ENCODE results near the gene NFIA.
A peak's percentile ranks its signal among the peaks of the same experiment; 100 is the strongest.
"Not testable (repeated sequence)": the region's sequence is repeated elsewhere in the genome, so short reads cannot be mapped to it uniquely, and the experiment has no call there.

Gene NFIA

GRCh38 chr1:61447968-61448430 lies 365.6 kb downstream of the NFIA start:
- no peak for DNase-seq

DNA sequence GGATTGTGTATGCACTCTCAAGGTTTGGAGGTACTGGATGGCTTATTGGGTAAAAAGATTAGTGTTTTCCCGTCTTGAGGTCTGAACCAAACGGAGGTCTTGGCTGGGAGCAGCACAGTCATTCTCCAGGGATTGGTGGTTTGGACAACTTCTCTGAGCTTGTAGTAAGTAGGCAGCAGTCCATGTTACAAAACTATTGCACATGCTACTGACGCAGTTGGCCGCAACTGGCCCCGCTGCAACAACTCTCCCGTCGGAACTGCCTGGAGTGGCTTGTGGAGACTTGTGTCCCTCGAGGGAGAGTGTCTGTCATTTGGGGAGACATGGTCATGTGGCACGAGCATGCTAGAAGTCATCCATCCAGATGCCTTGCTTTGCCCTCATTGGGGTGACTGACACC lies 366.6 kb downstream of the NFIA start:
- DNase-seq = no peak

DNA sequence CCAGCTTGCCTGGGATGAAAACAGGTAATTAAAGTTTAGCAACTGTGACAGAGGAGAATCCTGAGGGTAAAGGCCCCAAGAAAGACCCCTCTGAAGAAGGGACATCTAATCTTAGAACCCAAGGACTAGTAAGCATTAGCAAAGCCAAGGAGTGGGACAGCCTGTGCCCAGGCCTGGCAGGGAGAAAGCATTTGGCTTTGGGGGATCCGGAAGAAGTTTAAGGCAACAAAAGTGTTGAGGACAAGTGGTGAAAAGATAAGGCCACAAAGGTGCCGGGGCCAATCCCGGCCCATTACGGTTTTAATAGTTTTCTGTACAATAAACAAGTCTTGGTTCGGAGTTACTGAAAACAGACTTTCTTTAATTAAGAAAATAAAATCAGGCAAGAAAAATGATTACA lies 367.0 kb downstream of the NFIA start:
- no peak for DNase-seq

DNA sequence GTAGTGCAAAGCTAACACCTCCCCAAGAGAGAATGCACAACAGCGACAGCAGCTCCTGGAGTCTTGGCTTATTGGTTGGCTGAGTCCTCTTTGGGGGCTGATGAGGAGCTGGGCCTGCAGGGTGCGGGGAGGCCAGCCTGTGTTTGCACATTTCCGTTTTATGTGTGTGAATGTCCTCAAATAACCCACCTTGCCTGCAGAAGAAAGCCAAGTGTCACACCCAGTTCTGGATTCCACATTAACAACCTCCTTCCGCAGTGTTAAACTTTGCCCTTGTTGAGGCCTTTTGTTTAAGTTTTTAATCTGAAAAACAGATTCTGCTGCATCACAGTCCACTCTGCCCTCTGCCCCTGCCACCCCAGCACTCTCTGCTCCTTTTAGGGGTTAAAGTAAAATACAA lies 368.1 kb downstream of the NFIA start:
- DNase-seq = no peak

DNA sequence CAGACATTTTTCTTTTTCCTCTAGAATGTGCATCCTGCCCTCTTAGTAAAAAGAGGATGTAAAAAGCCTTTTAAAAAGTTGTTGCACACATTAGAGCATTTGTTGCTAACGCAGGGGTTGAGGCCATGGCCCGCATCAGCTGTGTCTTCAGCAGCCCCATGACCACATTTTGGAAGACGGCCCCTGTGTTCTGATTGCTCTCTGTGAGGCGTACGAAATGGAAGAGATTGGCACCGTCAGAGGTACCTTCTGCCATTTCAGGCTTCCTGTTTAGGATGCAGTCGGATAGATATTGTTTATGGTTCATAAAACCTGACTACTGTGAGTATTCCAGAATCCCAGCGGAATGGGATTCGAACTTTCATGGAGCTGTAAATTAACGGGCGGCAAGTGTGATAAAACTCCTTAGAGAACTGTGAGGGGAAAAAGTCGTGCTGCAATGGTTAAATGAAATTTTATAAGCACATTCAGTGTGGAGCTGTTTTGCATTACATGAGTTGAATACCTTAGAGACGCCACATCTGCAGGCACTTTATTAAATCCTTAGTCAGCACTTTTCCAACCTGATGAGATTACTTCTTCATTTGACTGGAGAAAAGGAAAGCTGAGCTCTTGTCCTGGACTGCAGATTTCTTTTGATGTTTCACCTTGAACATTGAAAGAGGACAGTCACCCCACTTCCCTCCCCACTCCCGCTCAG lies 368.7 kb downstream of the NFIA start:
- DNase-seq = no peak

GRCh38 chr1:61451572-61451968 lies 369.2 kb downstream of the NFIA start:
- DNase-seq = no peak

DNA sequence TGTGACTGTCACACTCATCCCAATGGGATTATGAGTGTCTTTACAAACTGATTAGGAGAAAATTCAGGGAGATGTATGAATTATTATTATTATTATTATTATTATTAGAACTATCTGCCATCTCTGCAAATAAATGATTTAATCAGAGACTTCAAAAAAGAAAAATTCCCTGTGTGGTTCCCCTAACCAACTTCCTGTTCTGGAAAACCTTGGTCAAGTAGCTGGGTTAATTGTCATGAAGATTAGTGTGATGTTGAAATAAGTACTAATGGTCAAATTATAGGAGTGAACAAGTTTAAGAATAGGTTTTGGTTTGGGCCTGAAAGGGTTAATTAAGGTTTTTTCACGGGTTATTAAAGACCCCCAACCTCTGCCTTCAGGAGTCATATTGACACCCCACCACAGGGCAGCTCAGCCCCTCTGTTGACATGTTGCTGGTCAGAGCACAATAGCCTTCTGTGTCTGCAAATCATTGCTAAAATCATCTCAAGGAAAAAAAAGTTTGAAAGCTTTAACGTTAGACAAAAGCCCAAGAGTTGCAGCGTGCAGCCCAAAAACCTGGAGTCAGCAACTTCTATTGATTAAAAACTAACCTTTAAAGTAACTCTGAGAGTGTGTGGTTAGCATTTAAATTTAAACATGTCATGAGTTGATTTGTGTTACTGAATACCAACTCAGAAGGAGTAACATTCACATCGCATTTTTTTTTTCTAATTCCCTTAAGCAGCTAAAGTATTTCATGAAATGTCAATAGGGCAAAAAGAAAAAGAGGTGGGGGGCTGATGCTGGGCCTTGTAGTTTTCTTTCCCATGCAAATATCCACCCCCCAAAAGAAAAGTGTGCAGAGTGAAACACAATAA lies 370.0 kb downstream of the NFIA start:
- no peak for DNase-seq

GRCh38 chr1:61453111-61453961 lies 371.0 kb downstream of the NFIA start:
- DNase-seq = peak; percentile 70

- DNase-seq = no peak
Measured at GRCh38 chr1:61455400-61455799, 373.0 kb downstream of the NFIA start.

DNA sequence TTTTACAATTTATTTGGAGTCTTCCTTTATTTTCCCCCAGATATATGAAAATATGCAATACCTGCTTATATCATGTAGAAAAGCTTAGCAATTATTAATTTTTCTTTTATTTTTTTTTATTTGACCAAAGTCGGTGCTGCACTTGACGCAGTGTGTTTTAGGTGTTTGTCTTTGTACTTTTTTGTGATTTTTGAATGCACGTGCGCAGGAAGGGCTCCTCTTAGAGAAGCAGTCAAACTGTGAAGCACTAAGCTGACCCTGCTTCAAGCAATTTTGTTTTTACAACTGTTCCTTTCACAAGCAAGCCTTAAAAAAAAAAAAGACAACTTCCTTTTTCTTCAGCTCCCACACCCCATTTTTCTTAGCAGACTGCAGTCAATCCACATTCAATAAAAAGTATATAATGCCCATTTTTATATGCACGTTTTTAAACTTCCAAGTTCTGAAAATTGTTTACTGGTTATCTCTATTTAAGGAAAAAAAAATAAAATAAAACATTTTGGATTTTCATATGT lies 375.2 kb downstream of the NFIA start:
- DNase-seq = no peak

GRCh38 chr1:61459345-61459744 lies 377.0 kb downstream of the NFIA start:
- no peak for DNase-seq

GRCh38 chr1:61460191-61460590 lies 377.8 kb downstream of the NFIA start:
- DNase-seq = no peak

GRCh38 chr1:61461406-61462384 lies 379.3 kb downstream of the NFIA start:
- no peak for DNase-seq

DNA sequence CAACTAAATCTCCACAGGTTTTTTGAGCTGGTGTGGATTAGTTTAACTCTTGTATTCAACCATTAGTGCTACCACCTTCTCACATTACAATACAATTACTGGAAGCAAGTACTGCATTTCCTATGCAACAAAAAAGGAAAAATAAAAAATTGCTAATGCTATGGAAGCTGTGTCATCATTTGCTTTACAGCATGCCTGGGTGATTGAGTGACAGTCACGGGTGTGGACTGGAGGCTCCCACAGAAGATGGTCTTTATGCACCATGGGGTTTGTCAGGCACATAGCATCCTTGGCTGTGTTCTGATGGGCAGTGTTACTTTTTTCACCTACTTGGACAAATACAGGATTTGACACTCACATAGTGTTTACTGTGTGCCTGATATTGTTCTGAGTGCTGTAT lies 380.3 kb downstream of the NFIA start:
- no peak for DNase-seq

- DNase-seq = no peak
Measured at GRCh38 chr1:61463220-61463619, 380.9 kb downstream of the NFIA start.

DNA sequence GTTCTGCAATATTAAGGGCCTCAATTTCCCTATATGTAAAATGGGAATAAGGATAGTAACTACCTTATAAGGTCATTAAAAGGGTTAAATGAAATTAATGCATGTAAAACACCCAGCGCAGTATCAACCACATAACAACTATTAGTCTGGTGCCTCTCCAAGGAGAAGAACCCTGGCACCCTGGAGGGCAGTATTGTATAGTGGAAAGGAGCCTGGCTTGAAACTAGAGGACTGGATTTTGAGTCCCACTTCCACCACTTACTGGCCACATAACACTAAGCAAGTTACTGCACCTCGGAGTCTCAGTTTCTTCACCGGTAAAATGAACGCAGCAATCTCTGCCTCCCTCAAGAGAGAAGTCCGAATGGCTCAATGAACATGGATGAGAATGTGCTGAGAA lies 385.5 kb downstream of the NFIA start:
- not testable (repeated sequence) for DNase-seq

DNA sequence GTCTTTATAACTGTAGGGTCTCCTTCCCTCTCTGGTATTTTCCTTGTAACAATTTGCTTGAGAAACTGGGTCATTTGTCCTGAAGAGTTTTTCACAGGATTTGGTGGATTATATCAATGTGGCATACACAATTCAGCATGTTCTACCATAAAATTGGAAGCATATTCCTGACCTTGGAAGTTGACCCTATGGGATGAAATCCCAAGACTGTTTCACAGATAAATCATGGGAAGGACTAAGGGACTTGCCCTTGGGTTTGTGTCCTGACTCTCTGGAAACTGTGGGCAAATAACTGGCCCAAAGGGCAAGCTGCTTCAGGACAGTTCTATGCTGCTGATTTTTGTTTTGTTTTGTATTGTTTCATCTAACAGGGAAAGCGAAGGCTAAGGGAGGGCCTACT lies 387.0 kb downstream of the NFIA start:
- DNase-seq = no peak

- DNase-seq = no peak
Measured at GRCh38 chr1:61472876-61473275, 390.5 kb downstream of the NFIA start.

DNA sequence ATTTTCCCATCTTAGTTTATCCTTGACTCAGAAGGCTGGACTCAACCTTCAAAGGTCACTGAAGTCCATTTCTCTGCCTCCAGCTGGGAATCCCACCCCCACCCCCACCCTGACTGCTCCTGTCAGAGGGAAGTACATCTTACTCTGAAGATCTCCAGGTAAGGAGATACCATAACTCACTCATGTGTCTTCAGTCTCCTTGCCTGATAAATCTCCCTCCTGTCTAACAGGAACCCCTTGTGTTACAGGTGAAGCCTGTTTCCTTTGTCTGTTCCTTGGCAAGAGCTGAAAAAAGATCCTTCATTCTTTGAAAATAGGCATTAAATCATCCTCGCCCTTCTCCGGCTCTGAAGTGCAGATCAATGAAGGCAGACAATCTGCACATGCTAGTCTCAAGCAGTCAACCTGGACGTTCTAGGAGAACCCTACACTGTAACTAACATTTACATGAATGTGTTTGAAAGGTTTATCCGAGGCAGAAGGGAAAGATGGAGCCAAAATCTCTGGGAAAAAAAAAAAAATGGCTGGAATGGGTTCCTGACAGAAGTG lies 392.0 kb downstream of the NFIA start:
- DNase-seq = no peak

DNA sequence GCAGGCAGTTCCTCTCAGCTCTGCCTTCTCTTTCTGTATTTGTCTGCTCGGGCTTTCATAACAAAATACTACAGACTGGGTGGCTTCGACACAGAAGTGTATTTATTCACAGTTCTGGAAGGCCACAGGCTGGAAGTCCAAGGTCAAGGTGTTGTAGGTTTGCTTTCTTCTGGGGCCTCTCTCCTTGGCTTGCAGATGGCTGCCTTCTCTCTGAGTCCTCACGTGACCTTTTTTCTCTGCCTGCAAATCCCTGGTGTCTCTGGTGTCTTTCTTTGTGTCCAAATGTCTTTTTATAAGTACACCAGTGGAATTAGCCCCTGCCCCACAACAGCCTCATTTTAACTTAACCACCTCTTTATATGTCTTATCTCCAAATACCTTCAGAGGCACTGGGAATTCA lies 392.6 kb downstream of the NFIA start:
- no peak for DNase-seq

DNA sequence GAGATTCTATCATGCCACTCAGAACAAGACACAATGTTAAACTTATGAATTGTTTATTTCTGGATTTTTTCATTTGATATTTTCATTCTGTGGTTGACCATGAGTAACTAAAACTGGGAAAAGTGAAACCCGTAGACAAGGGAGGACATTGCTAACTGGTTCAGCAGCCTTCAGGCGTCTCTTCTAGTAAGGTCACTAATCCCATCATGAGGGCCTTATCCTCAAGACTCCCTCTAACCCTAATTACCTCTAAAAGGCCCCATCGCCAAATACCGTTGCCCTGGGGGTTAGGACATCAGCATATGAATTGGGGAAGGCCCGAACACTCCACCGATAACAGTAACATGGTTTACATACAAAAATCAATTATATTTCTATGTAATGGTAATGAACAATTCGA lies 394.9 kb downstream of the NFIA start:
- no peak for DNase-seq

Data from CD4-positive, alpha-beta T cell treated with Interleukin-10 for 1 hour (primary cell).